KG1 (cell line): ENCODE results near the gene AMACR.

Experiments
- DNase-seq: peaks from one replicate; lab custom pipeline; 2025; lab: John Stamatoyannopoulos, UW

AMACR gene

GRCh38 chr5:34005681-34006080 is 2.2 kb downstream of the AMACR start:
- no peak for DNase-seq

- no peak for DNase-seq
Observed at GRCh38 chr5:34005211-34005610, 2.6 kb downstream of the AMACR start.

- DNase-seq, result no peak
Observed at GRCh38 chr5:34003941-34004340, 3.9 kb downstream of the AMACR start.

GRCh38 chr5:34002629-34003328 is 5.1 kb downstream of the AMACR start:
- no peak for DNase-seq

GRCh38 chr5:34001241-34001841 is 6.5 kb downstream of the AMACR start:
- no peak for DNase-seq

- DNase-seq, result no peak
Observed at GRCh38 chr5:33999978-34000377, 7.9 kb downstream of the AMACR start.

- DNase-seq, result no peak
Observed at GRCh38 chr5:33997331-33997983, 10.4 kb downstream of the AMACR start.

GRCh38 chr5:33995865-33996264 is 12.0 kb downstream of the AMACR start:
- no peak for DNase-seq

- no peak for DNase-seq
Observed at GRCh38 chr5:33994845-33995244, 13.0 kb downstream of the AMACR start.

- no peak for DNase-seq
Observed at GRCh38 chr5:33992864-33993263, 15.0 kb downstream of the AMACR start.

GRCh38 chr5:33985447-33985846 is 22.4 kb downstream of the AMACR start:
- no peak for DNase-seq

- no peak for DNase-seq
Observed at GRCh38 chr5:33984671-33985124, 23.2 kb downstream of the AMACR start, which contains the start of gene SLC45A2. Gene SLC45A2 (minus strand): TSS chr5:33984693. CDS start chr5:33984583, 110 bp downstream.

- DNase-seq, result no peak
Observed at GRCh38 chr5:33984178-33984577, 23.7 kb downstream of the AMACR start.

GRCh38 chr5:33981408-33982162 is 26.3 kb downstream of the AMACR start:
- no peak for DNase-seq

GRCh38 chr5:33980030-33980429 is 27.8 kb downstream of the AMACR start:
- DNase-seq, result no peak

- no peak for DNase-seq
Observed at GRCh38 chr5:33978306-33978705, 29.5 kb downstream of the AMACR start.

GRCh38 chr5:33976307-33976706 is 31.5 kb downstream of the AMACR start:
- no peak for DNase-seq

GRCh38 chr5:33975852-33976251 is 32.0 kb downstream of the AMACR start:
- DNase-seq, result no peak

GRCh38 chr5:33973271-33973670 is 34.6 kb downstream of the AMACR start:
- no peak for DNase-seq

- no peak for DNase-seq
Observed at GRCh38 chr5:33969572-33970452, 38.0 kb downstream of the AMACR start.

- no peak for DNase-seq
Observed at GRCh38 chr5:33968211-33969005, 39.4 kb downstream of the AMACR start.
